GM12878 (cell line): Measurements from ENCODE around the gene PHYKPL. TPM values are rescaled to one million over a fixed set of nuclear protein-coding genes. Genes with fewer than 3 reads are reported as not detected.

Source experiments
- ATAC-seq: fragments of 200-7000 bp; cut with Tn5 transposase; 3 replicates; pipeline ENCODE4 v1.9.1; 2020; ENCODE audit warnings: mild to moderate bottlenecking, moderate library complexity
- BruUV-seq: library from RNA; stranded (reverse); fragments of 400-500 nt; replicated peaks from 2 replicates; lab custom pipeline; 2021; lab: Mats Ljungman, UMichigan
- CTCF ChIA-PET: fragments of 300-600 bp; sonication (Branson Sonifier 250); formaldehyde crosslinking; extraction: SDS; loops from one replicate; lab custom pipeline; 2021; ENCODE audit warnings: inconsistent platforms; lab: Yijun Ruan, JAX
- POLR2A ChIA-PET: fragments of 350-600 bp; formaldehyde crosslinking; extraction: SDS; loops from one replicate; lab custom pipeline; 2021; ENCODE audit warnings: inconsistent platforms; lab: Charles Lee
- RAD21 ChIA-PET: fragments of 300-600 bp; sonication (Branson Sonifier 250); formaldehyde crosslinking; loops from one replicate; lab custom pipeline; 2023; ENCODE audit warnings: antibody characterized with exemption; ENCODE audit not compliant: unreplicated experiment; lab: Charles Lee
- SMC1A ChIA-PET: fragments of 300-600 bp; sonication (Branson Sonifier 250); formaldehyde crosslinking; loops from one replicate; lab custom pipeline; 2023; ENCODE audit not compliant: unreplicated experiment, uncharacterized antibody; lab: Charles Lee
- DNase-seq: peaks from one replicate; pipeline ENCODE4 v3.0.0-alpha.2; 2011; ENCODE audit warnings: low read depth, low spot score
- FAIRE-seq: peaks from 3 replicates; lab custom pipeline; 2011; peaks lifted over from hg19 to GRCh38; lab: Jason Lieb, UNC
- H2AFZ ChIP-seq: 2 replicates; pipeline ENCODE4 v1.6.0; 2011; ENCODE audit warnings: low read depth, low read length, control low read depth; ENCODE audit not compliant: control insufficient read depth
- H3K27ac ChIP-seq: 2 replicates; pipeline ENCODE4 v1.5.1; 2011; ENCODE audit warnings: control low read depth; ENCODE audit not compliant: control insufficient read depth, insufficient read depth
- H3K27me3 ChIP-seq, 2 experiments: replicated peaks in 1 of 2; 2 replicates each; pipeline versions ENCODE4 v1.6.0 to v1.6.1; 2011; ENCODE audit warnings: low read length in 1 of 2; ENCODE audit not compliant: control insufficient read depth in 2 of 2, insufficient read depth in 2 of 2
- H3K36me3 ChIP-seq, 2 experiments: 2 replicates each; pipeline ENCODE4 v1.5.1; 2011; ENCODE audit warnings: low read length in 1 of 2; ENCODE audit not compliant: control insufficient read depth in 2 of 2, insufficient read depth in 2 of 2
- H3K4me1 ChIP-seq: 2 replicates; pipeline ENCODE4 v1.6.1; 2011; ENCODE audit warnings: mild to moderate bottlenecking, low read length, moderate library complexity, mixed read lengths; ENCODE audit not compliant: control insufficient read depth, insufficient read depth
- H3K4me2 ChIP-seq: 2 replicates; pipeline ENCODE4 v1.6.0; 2011; ENCODE audit warnings: control low read depth; ENCODE audit not compliant: control insufficient read depth, insufficient read depth
- H3K4me3 ChIP-seq: fragments of 200-600 bp; sonication (generic); 2 replicates; pipeline ENCODE4 v1.5.1; 2016
- H3K79me2 ChIP-seq: 2 replicates; pipeline ENCODE4 v1.6.0; 2011; ENCODE audit warnings: low read length; ENCODE audit not compliant: control insufficient read depth, insufficient read depth
- H3K9ac ChIP-seq: 2 replicates; pipeline ENCODE4 v1.8.0; 2011; ENCODE audit warnings: low read length, control low read depth, mixed read lengths; ENCODE audit not compliant: control insufficient read depth, insufficient read depth
- H3K9me3 ChIP-seq: replicated peaks from 3 replicates; pipeline ENCODE4 v1.5.1; 2011; ENCODE audit warnings: mild to moderate bottlenecking, low read length; ENCODE audit not compliant: control insufficient read depth, insufficient read depth
- H4K20me1 ChIP-seq: 2 replicates; pipeline ENCODE4 v1.6.0; 2011; ENCODE audit not compliant: control insufficient read depth, insufficient read depth
- IRF5 ChIP-seq: fragments of 450-650 bp; IDR thresholded peaks from 2 replicates; pipeline ENCODE4 v1.6.1; 2017; ENCODE audit warnings: borderline replicate concordance
- MEF2B ChIP-seq: fragments of 450-650 bp; IDR thresholded peaks from 2 replicates; pipeline ENCODE4 v1.6.1; 2018; ENCODE audit warnings: mild to moderate bottlenecking, moderate library complexity; ENCODE audit not compliant: partially characterized antibody, poor library complexity, severe bottlenecking
- MLLT1 ChIP-seq: fragments of 450-650 bp; IDR thresholded peaks from 2 replicates; pipeline ENCODE4 v1.6.1; 2016; ENCODE audit warnings: mild to moderate bottlenecking
- PAX5 ChIP-seq: IDR thresholded peaks from 2 replicates; pipeline ENCODE4 v1.6.1; 2011; ENCODE audit warnings: low read depth, low read length, borderline replicate concordance
- RCOR1 ChIP-seq: conservative IDR thresholded peaks from 2 replicates; pipeline ENCODE4 v1.6.1; 2012; ENCODE audit warnings: low read depth, low read length, improper control_type of control experiment
- ZNF384 ChIP-seq: IDR thresholded peaks from 2 replicates; pipeline ENCODE4 v1.6.1; 2012; ENCODE audit warnings: low read depth, mild to moderate bottlenecking, low read length, improper control_type of control experiment, borderline replicate concordance
- WGBS: methylation state at CpG from one replicate; pipeline ENCODE4 v1.1.6; 2016; ENCODE audit warnings: low lambda C conversion rate; ENCODE audit not compliant: insufficient replicate concordance, insufficient coverage; ENCODE audit errors: missing lambda C conversion rate; 5-methylcytosine and 5-hydroxymethylcytosine counted together
- in situ Hi-C: fragments of 300-500 bp; cut with MboI; formaldehyde crosslinking; loops from 9 replicates; pipeline ENCODE4 v1.14.3; 2018; ENCODE audit warnings: mixed read lengths
- intact Hi-C: fragments of 100-400 bp; cut with micrococcal nuclease; formaldehyde crosslinking; loops from one replicate; pipeline ENCODE4 v1.14.2; 2022; ENCODE audit not compliant: unreplicated experiment
- polyA plus RNA-seq, 11 experiments: library from polyadenylated mRNA; depleted of rRNA in 4 of 11; unstranded in 6 of 11; stranded (reverse) in 5 of 11; fragments of >200 nt; fragmentation: Nextera tagmentation in 4 of 11; fragmentation: Illumina TruSeq in 1 of 11; extraction: Ambion mirVana in 4 of 11; extraction: Trizol in 1 of 11; gene quantifications; 1 replicate in 1 of 11; 2 replicates in 10 of 11; pipeline versions ENCODE4 v1.2.1 to v1.2.3, GENCODE V29; 2011 to 2016; ENCODE audit warnings: inconsistent platforms in 2 of 11, missing spikeins in 2 of 11, low read depth in 1 of 11
- total RNA-seq, 4 experiments: library from RNA; depleted of rRNA in 3 of 4; stranded (reverse); fragments of >200 nt in 3 of 4; fragmentation: Illumina TruSeq in 1 of 4; extraction: Trizol in 1 of 4; gene quantifications; 2 replicates each; pipeline versions ENCODE4 v1.2.1 to v1.2.3, GENCODE V29; 2013 to 2021

PHYKPL gene
- total and polyA plus RNA-seq, 10 of the 15 experiments (the other 5 are each of a cell fraction or from before 2014, with no cell fraction given), result 4.5 to 53.9 (median 25.6) TPM

- H3K4me1 ChIP-seq, result no peaks in the 10 kb centered on the region
- WGBS, result 56% methylated on average over 13 of the region's 14 CpGs
- peaks cover 4% of the 10 kb centered on the region; the same call in 2 of the 3 replicates for H3K9me3 ChIP-seq
- no peak overlapping the region for H3K4me3 ChIP-seq
- no peak overlapping the region for H2AFZ ChIP-seq
- CTCF ChIA-PET, result interaction anchor here (0.6 to 2.7 kb wide), 7 partner anchors 205 to 1214 kb away, joined by 3 to 10 read pairs (median 5); no protein-coding TSS in a partner anchor
- POLR2A ChIA-PET, result no interaction called here
- H3K4me2 ChIP-seq, result no peak overlapping the region
- H3K27ac ChIP-seq, result no peak overlapping the region
- TF ChIP-seq MEF2B (no peak), PAX5 (no peak), IRF5 (no peak), MLLT1 (no peak), RCOR1 (no peak), ZNF384 (no peak)
- ATAC-seq (no peak), FAIRE-seq (no peak), DNase-seq (no peak)
- H3K27me3 ChIP-seq, result no peaks in the 10 kb centered on the region
- intact Hi-C loops (no loop called here), in situ Hi-C loops (loop anchor here (5.0 kb wide), 2 partner anchors 273 to 1218 kb away; no protein-coding TSS in a partner anchor)
- H3K36me3 ChIP-seq, result no peaks in the 10 kb centered on the region
- no TSS peak for BruUV-seq
- no peaks in the 10 kb centered on the region for H4K20me1 ChIP-seq
- H3K79me2 ChIP-seq, result no peaks in the 10 kb centered on the region
- SMC1A ChIA-PET, result no interaction called here
- RAD21 ChIA-PET, result no interaction called here
- no peak overlapping the region for H3K9ac ChIP-seq
These were observed 46.6 kb upstream of the PHYKPL start for GRCh38 chr5:178279026-178279722.
